ENCODE measurements around the gene FEZF2. TPM values are rescaled to one million over a fixed set of nuclear protein-coding genes. Genes with fewer than 3 reads are reported as not detected.

Gene FEZF2
- total RNA-seq, 1 donor from 2014 or later = not detected

DNA sequence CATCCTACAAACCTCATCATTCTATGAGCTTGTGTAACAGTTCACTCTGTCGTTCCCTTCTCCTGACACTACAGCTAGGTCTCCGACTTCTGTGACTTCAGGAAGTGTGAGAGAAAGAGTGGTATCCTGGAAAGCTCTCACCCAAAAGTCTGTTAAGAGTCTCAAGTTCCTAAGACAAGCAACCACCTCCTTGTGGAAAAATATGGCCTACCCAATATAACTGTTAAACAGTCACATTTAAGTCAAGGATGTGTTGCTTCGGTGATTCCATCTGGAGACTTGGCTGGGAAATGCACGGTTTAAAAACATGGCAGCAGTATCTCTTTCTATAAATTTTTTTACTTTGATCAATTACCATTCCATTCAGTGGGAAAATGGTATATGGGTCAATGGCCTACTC is 13.8 kb downstream of the FEZF2 start:
- no peaks in the 10 kb centered on the region for H3K36me3 Mint-ChIP-seq (ENCODE audit: low read depth)
- H3K27me3 Mint-ChIP-seq (ENCODE audit: low read depth) = peaks cover 5% of the 10 kb centered on the region
- H3K4me1 Mint-ChIP-seq (ENCODE audit: low read depth) = no peaks in the 10 kb centered on the region
- H3K9me3 Mint-ChIP-seq = no peaks in the 10 kb centered on the region
- H3K4me3 Mint-ChIP-seq (ENCODE audit: low read depth) = no peak overlapping the region
- no peak overlapping the region for H3K27ac Mint-ChIP-seq
- DNase-seq (ENCODE audit: low spot score) = no peak
- intact Hi-C loops (cut with micrococcal nuclease) = no loop called here

DNA sequence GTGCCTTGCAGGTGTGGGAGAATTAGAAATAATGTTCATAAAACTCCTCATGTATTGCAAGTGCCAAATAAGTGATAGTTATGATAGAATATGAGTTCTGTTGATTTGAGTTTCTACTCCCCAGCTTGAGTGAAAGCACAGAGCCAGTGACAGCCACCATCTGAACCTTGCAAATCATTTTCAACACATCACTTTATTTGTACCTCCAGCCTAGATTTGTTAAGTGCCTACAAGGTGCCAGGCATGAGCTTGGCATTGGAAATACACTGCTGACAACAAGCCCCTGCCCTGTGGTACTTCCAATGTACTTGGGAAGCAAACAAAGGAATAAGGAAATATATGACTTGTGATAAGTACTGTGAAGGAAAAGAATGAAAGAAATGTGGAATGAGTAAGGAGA is 17.0 kb downstream of the FEZF2 start:
- Mint-ChIP-seq H3K4me1 (ENCODE audit: low read depth) (no peaks in the 10 kb centered on the region), H3K27me3 (ENCODE audit: low read depth) (no peaks in the 10 kb centered on the region), H3K9me3 (no peaks in the 10 kb centered on the region), H3K4me3 (ENCODE audit: low read depth) (no peak overlapping the region), H3K27ac (no peak overlapping the region), H3K36me3 (ENCODE audit: low read depth) (no peaks in the 10 kb centered on the region)
- intact Hi-C loops (cut with micrococcal nuclease) = no loop called here
- no peak for DNase-seq (ENCODE audit: low spot score)

DNA sequence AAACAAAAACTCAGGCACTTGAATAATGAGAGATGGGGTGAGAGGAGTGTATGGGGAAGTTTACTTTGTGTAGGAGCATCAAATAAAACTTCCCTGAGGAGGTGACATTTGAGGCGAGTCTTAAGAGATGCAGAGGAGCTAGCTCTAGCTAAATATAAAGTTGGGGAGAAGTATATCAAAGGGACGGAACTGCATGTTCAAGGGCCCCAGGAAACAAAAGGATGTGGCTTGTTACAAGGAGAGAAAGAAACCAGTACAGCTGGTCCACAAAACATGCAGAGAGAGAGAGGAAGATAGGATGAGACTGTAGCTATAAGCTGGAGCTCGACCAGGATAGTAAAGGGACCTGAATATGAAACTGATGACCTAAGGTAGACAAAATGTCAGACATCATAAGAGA is 17.6 kb downstream of the FEZF2 start:
- no peaks in the 10 kb centered on the region for H3K36me3 Mint-ChIP-seq (ENCODE audit: low read depth)
- no peak overlapping the region for H3K4me3 Mint-ChIP-seq (ENCODE audit: low read depth)
- H3K27ac Mint-ChIP-seq = no peak overlapping the region
- H3K27me3 Mint-ChIP-seq (ENCODE audit: low read depth) = no peaks in the 10 kb centered on the region
- no peak for DNase-seq (ENCODE audit: low spot score)
- H3K9me3 Mint-ChIP-seq = no peaks in the 10 kb centered on the region
- intact Hi-C loops (cut with micrococcal nuclease) = no loop called here
- no peaks in the 10 kb centered on the region for H3K4me1 Mint-ChIP-seq (ENCODE audit: low read depth)

DNA sequence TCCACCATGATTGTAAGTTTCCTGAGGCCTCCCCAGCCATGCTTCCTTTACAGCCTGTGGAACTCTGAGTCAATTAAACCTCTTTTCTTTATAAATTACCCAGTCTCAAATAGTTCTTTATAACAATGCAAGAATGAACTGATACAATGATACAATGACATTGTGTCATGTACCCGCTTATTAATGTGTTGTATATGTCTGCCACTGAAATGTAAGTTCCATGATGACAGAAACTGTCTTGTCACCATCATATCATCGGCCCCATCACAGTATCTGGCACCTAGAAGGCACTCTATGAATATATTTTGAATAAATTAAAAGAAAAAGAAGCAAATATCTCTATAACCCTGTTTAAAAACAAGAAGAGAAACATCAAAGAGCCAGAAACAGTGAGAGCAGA is 29.6 kb downstream of the FEZF2 start:
- intact Hi-C loops (cut with micrococcal nuclease) = no loop called here
- Mint-ChIP-seq H3K4me1 (ENCODE audit: low read depth) (no peaks in the 10 kb centered on the region), H3K4me3 (ENCODE audit: low read depth) (no peak overlapping the region)

DNA sequence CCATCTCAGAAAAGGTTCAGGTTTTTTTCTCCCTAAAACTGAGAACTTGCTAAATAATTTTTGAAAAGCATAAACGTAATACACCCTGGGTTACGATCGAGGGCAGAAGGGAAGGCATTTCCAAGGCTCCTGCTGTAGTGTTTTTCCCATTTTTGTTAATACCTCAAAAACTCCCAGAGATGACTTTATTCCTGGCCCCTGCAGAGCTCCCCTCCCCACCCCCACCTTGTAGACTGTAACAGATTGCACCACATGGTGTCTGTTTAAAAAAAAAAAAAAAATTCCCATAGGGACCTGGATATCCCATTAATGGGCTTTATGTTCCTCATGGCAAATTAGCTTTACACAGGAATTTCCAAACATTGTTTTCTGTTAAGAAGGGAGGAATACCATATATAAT is 38.2 kb downstream of the FEZF2 start:
- Mint-ChIP-seq H3K27ac (no peak overlapping the region), H3K4me3 (ENCODE audit: low read depth) (no peak overlapping the region), H3K9me3 (no peaks in the 10 kb centered on the region), H3K36me3 (ENCODE audit: low read depth) (no peaks in the 10 kb centered on the region), H3K27me3 (ENCODE audit: low read depth) (no peaks in the 10 kb centered on the region), H3K4me1 (ENCODE audit: low read depth) (peaks cover 2% of the 10 kb centered on the region)
- no peak for DNase-seq (ENCODE audit: low spot score)
- intact Hi-C loops (cut with micrococcal nuclease) = no loop called here

More for the DNA sequence above, 29.6 kb downstream of the FEZF2 start:
- H3K36me3 Mint-ChIP-seq (ENCODE audit: low read depth) = no peaks in the 10 kb centered on the region
- no peak for DNase-seq (ENCODE audit: low spot score)
- no peaks in the 10 kb centered on the region for H3K9me3 Mint-ChIP-seq
- no peak overlapping the region for H3K27ac Mint-ChIP-seq
- no peaks in the 10 kb centered on the region for H3K27me3 Mint-ChIP-seq (ENCODE audit: low read depth)

DNA sequence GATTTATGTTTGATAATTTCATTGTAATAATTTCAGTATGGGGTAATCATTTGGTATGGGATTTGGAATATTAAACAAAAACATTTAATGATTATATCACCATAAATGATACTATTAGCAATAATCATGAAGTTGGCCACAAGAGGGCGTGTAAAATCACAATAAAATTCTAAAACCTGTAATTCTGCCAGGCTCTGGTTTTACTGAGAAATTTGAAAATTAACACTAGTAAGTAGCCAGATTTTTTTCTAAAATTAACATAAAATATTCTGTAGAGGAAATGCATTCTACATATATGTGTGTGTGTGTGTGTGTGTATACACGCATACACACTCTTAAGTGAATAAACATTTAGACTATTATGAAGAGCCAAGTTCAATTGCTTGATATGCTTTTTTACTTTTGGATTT is 40.5 kb downstream of the FEZF2 start:
- H3K4me3 Mint-ChIP-seq (ENCODE audit: low read depth) = no peak overlapping the region
- peaks cover 2% of the 10 kb centered on the region for H3K4me1 Mint-ChIP-seq (ENCODE audit: low read depth)
- H3K27me3 Mint-ChIP-seq (ENCODE audit: low read depth) = no peaks in the 10 kb centered on the region
- no peaks in the 10 kb centered on the region for H3K9me3 Mint-ChIP-seq
- no peaks in the 10 kb centered on the region for H3K36me3 Mint-ChIP-seq (ENCODE audit: low read depth)
- no peak overlapping the region for H3K27ac Mint-ChIP-seq
- no peak for DNase-seq (ENCODE audit: low spot score)
- intact Hi-C loops (cut with micrococcal nuclease) = loop anchor here (5.0 kb wide), 1 partner anchor 224 kb away; no protein-coding TSS in a partner anchor

DNA sequence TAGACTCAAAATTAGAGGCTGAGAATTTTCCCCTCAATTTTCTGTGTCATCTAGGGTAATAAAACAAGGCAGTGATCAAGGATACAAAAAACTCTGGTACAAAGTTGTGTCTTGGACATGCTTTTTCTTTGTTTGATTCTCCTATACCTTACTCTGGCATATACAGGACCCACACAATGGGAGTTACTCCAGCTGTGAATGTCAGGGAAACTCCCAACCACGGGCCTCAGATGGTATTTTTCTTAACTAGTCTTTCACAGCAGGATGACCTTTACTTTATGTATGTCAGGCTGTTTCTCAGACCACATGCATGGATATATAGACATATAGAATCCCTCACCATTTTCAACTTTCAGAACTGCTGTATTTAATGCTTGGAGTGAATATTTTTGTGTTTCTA is 41.3 kb downstream of the FEZF2 start:
- intact Hi-C loops (cut with micrococcal nuclease) = loop anchor here (5.0 kb wide), 1 partner anchor 225 kb away; no protein-coding TSS in a partner anchor
- H3K36me3 Mint-ChIP-seq (ENCODE audit: low read depth) = no peaks in the 10 kb centered on the region
- no peaks in the 10 kb centered on the region for H3K27me3 Mint-ChIP-seq (ENCODE audit: low read depth)
- peaks cover 2% of the 10 kb centered on the region for H3K4me1 Mint-ChIP-seq (ENCODE audit: low read depth)
- H3K27ac Mint-ChIP-seq = no peak overlapping the region
- H3K9me3 Mint-ChIP-seq = no peaks in the 10 kb centered on the region
- H3K4me3 Mint-ChIP-seq (ENCODE audit: low read depth) = no peak overlapping the region
- DNase-seq (ENCODE audit: low spot score) = no peak

DNA sequence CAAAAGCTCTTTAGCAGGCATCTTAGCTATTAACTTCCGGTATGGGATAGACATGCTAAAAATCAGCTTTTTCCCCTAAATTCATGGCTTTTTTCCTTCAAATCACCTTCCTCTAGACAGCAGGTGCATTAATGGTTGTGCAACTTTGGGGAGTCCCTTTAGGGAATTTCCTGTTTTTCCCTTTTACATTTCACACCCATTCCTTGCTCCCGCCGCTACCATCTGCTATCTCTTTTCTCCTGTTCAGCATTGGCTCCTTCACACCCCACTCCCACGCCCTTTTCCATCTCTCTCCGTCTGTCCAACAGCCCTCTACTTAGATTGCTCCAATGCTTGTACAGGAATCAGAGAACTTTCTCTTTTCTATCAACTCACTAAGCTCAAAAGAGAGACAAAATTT is 43.4 kb downstream of the FEZF2 start:
- Mint-ChIP-seq H3K4me1 (ENCODE audit: low read depth) (peaks cover 2% of the 10 kb centered on the region), H3K9me3 (no peaks in the 10 kb centered on the region), H3K4me3 (ENCODE audit: low read depth) (no peak overlapping the region), H3K27ac (no peak overlapping the region), H3K27me3 (ENCODE audit: low read depth) (no peaks in the 10 kb centered on the region), H3K36me3 (ENCODE audit: low read depth) (no peaks in the 10 kb centered on the region)
- no peak for DNase-seq (ENCODE audit: low spot score)
- intact Hi-C loops (cut with micrococcal nuclease) = loop anchor here (5.0 kb wide), 1 partner anchor 227 kb away; no protein-coding TSS in a partner anchor

DNA sequence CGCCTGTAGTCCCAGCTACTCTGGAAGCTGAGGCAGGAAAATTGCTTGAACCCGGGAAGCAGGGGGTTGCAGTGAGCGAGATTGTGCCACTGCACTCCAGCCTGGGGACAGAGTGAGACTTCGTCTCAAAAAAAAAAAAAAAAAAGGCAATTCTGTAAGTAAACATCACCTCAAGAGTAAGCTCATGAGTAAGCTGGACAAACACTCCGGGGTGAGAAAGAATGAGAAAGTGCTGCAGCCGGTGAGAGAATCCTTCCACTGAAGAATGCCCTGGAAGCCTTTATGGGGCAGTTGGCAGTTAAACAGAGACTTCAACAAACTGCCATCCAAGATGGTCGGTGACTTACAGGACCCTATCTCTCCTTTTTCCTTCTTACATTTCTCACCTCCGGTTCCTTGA is 47.5 kb downstream of the FEZF2 start:
- no peak for DNase-seq (ENCODE audit: low spot score)
- Mint-ChIP-seq H3K27ac (no peak overlapping the region), H3K4me1 (ENCODE audit: low read depth) (no peaks in the 10 kb centered on the region), H3K9me3 (no peaks in the 10 kb centered on the region), H3K36me3 (ENCODE audit: low read depth) (peaks cover 2% of the 10 kb centered on the region), H3K27me3 (ENCODE audit: low read depth) (no peaks in the 10 kb centered on the region), H3K4me3 (ENCODE audit: low read depth) (no peak overlapping the region)
- intact Hi-C loops (cut with micrococcal nuclease) = no loop called here

DNA sequence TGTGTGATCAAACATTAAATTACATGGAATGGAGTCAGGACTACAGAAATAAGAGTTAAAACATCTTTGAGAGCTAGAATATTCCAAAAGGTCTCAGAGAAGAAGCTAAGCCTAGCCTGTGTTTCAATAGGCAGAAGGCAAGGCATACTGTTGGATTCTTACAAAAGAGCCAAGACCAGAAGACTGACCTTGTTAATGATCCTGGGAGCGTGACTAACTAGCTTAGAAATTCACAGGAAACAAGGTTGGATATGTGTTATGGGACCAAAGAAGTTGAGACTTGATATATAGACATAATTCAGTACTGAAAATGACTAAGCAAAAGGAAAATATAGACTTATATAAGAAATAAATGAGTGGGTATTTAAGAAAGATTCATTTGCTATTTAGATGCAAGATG is 50.1 kb downstream of the FEZF2 start:
- H3K27me3 Mint-ChIP-seq (ENCODE audit: low read depth) = no peaks in the 10 kb centered on the region
- no peak for DNase-seq (ENCODE audit: low spot score)
- intact Hi-C loops (cut with micrococcal nuclease) = no loop called here
- peaks cover 8% of the 10 kb centered on the region for H3K4me1 Mint-ChIP-seq (ENCODE audit: low read depth)
- H3K27ac Mint-ChIP-seq = no peak overlapping the region
- peaks cover 17% of the 10 kb centered on the region for H3K9me3 Mint-ChIP-seq
- H3K36me3 Mint-ChIP-seq (ENCODE audit: low read depth) = peaks cover 12% of the 10 kb centered on the region
- H3K4me3 Mint-ChIP-seq (ENCODE audit: low read depth) = no peak overlapping the region
